Fibroblast of pulmonary artery (primary cell): ENCODE measurements around the gene RUFY3.

Experiments used
- DNase-seq: peaks from one replicate; pipeline ENCODE4 v3.0.0-alpha.2; 2010; ENCODE audit warnings: low read depth
- H3K4me3 ChIP-seq: replicated peaks from 2 replicates; pipeline ENCODE4 v1.5.1; 2011; ENCODE audit warnings: low read depth, mild to moderate bottlenecking, control low read depth, low read length, moderate library complexity
- CTCF ChIP-seq: IDR thresholded peaks from 2 replicates; pipeline ENCODE4 v1.5.1; 2011; ENCODE audit warnings: mild to moderate bottlenecking, control low read depth, low read length, inconsistent platforms; ENCODE audit errors: missing control alignments

RUFY3 gene

GRCh38 chr4:70818173-70818855, 96.5 kb downstream of the RUFY3 start:
- no peak overlapping the region for H3K4me3 ChIP-seq
- DNase-seq: no peak
- TF ChIP-seq CTCF: no peak

- no peak for TF ChIP-seq CTCF
- DNase-seq: no peak
- H3K4me3 ChIP-seq: no peak overlapping the region
Measured at GRCh38 chr4:70818921-70819320, 97.2 kb downstream of the RUFY3 start.

DNA sequence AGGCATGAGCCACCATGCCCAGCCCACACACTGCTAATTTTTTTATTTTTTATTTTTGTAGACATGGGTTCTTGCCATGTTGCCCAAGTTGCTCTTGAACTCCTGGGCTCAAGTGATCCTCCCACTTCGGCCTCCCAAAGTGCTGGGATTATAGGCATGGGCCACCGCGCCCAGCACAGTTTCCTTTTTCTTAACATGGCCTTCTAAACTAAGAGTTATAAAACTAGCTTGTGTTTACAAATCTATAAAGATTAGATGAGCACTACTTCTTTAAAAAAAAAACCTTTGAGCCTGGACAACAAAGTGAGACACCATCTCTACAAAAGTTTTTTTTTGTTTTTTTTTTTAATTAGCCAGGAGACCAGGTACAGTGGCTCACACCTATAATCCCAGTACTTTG, 107.3 kb downstream of the RUFY3 start:
- no peak overlapping the region for H3K4me3 ChIP-seq
- no peak for DNase-seq
- no peak for TF ChIP-seq CTCF

DNA sequence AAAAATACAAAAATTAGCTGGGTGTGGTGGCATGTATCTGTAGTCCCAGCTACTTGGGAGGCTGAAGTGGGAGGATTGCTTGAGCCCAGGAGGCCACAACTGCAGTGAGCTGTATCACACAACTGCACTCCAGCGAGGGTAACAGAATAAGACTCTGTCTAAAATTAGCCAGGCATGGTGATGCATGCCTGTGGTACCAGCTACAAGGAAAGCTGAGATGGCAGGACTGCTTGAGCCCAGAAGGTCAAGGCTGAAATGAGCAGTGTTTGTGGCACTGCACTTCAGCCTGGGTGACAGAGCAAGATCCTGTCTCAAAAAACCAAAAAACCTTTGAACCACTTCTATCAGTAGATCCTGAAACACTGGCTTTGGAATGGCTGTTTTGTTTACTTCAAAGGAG, 107.7 kb downstream of the RUFY3 start:
- no peak for TF ChIP-seq CTCF
- no peak for DNase-seq

GRCh38 chr4:70830054-70830453, 108.3 kb downstream of the RUFY3 start:
- TF ChIP-seq CTCF: no peak
- no peak for DNase-seq
- H3K4me3 ChIP-seq: no peak overlapping the region

More for the DNA sequence above, 107.7 kb downstream of the RUFY3 start:
- H3K4me3 ChIP-seq: no peak overlapping the region

DNA sequence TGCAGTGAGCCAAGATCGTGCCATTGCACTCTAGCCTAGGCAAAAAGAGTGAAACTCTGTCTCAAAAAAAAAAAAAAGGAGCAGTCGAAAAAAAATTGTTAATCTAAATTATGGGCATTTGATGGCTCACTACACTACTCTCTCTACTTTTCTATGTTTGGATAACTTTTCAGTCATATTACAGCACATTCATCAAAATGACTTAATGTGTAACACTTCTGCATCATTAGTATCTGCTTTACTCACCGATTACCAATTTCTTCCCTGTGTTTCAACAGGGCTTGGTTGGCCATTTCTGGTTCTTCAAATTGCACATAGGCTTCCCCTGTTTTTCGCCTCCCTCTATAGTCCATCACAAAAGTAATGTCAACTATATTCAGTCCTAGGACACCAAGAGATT, 109.5 kb downstream of the RUFY3 start:
- H3K4me3 ChIP-seq: no peak overlapping the region
- DNase-seq: no peak
- TF ChIP-seq CTCF: no peak

DNA sequence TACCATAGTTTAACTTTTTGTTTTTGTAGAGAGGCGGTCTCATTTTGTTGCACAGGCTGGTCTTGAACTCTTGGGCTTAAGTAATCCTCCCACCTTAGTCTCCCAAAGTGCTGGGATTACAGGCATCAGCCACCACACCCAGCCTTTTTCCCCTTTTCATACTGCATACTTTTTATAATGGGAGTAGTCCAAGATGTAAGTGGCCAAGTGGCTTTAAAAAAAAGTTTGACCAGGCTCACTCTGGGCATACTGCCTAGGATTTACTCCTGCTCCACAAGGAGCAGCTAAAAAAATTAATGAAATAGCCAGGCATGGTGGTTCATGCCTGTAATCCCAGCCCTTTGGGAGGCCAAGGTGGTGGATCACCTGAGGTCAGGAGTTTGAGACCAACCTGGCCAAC, 111.9 kb downstream of the RUFY3 start:
- no peak for TF ChIP-seq CTCF
- DNase-seq: no peak
- no peak overlapping the region for H3K4me3 ChIP-seq
